ENCODE measurements around the gene SEM1. TPM values are rescaled to one million over a fixed set of nuclear protein-coding genes. Genes with fewer than 3 reads are reported as not detected.

Gene SEM1
- total RNA-seq, 1 experiment from 2014 or later: 131 TPM

DNA sequence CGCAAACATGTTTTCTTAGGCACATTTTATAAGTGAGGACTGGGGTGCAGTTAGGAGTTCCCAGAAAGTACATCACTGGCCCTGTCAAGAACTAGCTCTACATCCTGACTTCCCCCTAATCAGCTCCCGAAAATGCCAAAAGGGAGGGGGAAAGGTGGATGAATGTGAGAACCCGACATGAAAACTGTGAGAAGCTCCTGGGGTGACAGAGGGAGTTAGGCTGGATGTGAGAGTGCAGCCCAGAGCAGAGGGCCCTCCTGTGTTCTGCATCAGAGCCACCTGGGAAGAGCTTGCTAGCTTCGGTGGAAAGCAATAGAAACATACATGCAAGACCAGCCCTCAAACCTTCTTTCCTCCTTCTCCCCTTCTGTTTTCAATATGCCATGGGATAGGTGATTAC is 30.5 kb upstream of the SEM1 start:
- no peak overlapping the region for H3K4me3 ChIP-seq
- no peak for DNase-seq
- POLR2A ChIA-PET (ENCODE audit: unreplicated experiment): no interaction called here
- H3F3A ChIP-seq (ENCODE audit: insufficient read depth, low read depth): 0 out of 2 replicates have a peak, but pooled peaks cover under 1% of the 10 kb centered on the region
- no peaks in the 10 kb centered on the region for H4K20me1 ChIP-seq (ENCODE audit: insufficient read depth)
- CTCF ChIA-PET: no interaction called here
- no peaks in the 10 kb centered on the region for H3K27me3 ChIP-seq (ENCODE audit: insufficient read depth, low read depth)
- H3K36me3 ChIP-seq (ENCODE audit: low read depth): no peaks in the 10 kb centered on the region
- no peak for TF ChIP-seq EZH2 (IDR thresholded peaks at IDR 0.05; ENCODE audit: low read depth)
- TF ChIP-seq, protein P1, sequence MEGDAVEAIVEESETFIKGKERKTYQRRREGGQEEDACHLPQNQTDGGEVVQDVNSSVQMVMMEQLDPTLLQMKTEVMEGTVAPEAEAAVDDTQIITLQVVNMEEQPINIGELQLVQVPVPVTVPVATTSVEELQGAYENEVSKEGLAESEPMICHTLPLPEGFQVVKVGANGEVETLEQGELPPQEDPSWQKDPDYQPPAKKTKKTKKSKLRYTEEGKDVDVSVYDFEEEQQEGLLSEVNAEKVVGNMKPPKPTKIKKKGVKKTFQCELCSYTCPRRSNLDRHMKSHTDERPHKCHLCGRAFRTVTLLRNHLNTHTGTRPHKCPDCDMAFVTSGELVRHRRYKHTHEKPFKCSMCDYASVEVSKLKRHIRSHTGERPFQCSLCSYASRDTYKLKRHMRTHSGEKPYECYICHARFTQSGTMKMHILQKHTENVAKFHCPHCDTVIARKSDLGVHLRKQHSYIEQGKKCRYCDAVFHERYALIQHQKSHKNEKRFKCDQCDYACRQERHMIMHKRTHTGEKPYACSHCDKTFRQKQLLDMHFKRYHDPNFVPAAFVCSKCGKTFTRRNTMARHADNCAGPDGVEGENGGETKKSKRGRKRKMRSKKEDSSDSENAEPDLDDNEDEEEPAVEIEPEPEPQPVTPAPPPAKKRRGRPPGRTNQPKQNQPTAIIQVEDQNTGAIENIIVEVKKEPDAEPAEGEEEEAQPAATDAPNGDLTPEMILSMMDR (conservative IDR thresholded peaks at IDR 0.05): no peak
- intact Hi-C loops (cut with micrococcal nuclease; ENCODE audit: unreplicated experiment): no loop called here
- H3K9me3 ChIP-seq (ENCODE audit: insufficient read depth, low read depth): no peaks in the 10 kb centered on the region
- BruUV-seq (replicated peaks): no TSS peak
- H3K9me2 ChIP-seq (ENCODE audit: insufficient read depth): no peaks in the 10 kb centered on the region
- H3K79me2 ChIP-seq (ENCODE audit: low read depth): no peaks in the 10 kb centered on the region
- no peak overlapping the region for H2AFZ ChIP-seq
- H3K4me1 ChIP-seq (replicated peaks; ENCODE audit: insufficient read depth): peaks cover under 1% of the 10 kb centered on the region; the same call in 1 of the 2 replicates
- no peak overlapping the region for H3K4me2 ChIP-seq
- H3K27ac ChIP-seq: no peak overlapping the region

DNA sequence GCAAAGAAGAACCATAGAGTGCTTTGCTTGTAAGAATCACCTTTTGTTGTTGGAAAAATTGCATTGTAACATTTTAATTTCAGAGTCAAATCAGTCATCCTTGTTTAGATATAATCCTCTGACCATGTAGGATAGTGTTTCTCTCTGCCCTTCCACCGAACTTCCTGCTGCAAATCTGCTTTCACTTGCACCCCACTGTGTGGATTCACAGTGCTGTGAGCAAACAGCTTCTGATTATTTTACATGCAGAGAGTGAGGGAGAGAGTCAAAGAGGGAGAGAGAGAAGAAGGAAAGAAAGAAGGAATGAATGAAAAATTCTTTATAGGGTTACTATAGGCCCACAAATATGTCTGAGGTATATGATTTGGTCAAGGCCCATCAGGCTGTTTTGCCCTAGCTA is 30.0 kb upstream of the SEM1 start:
- intact Hi-C loops (cut with micrococcal nuclease; ENCODE audit: unreplicated experiment): no loop called here
- no TSS peak for BruUV-seq (replicated peaks)
- TF ChIP-seq, protein P1 (conservative IDR thresholded peaks at IDR 0.05): no peak
- TF ChIP-seq EZH2 (IDR thresholded peaks at IDR 0.05; ENCODE audit: low read depth): no peak
- Histone ChIP-seq H3K27me3 (ENCODE audit: insufficient read depth, low read depth) (no peaks in the 10 kb centered on the region), H3F3A (ENCODE audit: insufficient read depth, low read depth) (0 out of 2 replicates have a peak, but pooled peaks cover 5% of the 10 kb centered on the region), H4K20me1 (ENCODE audit: insufficient read depth) (no peaks in the 10 kb centered on the region), H3K9me3 (ENCODE audit: insufficient read depth, low read depth) (no peaks in the 10 kb centered on the region), H3K4me2 (no peak overlapping the region), H3K9me2 (ENCODE audit: insufficient read depth) (no peaks in the 10 kb centered on the region), H3K27ac (no peak overlapping the region), H3K4me1 (replicated peaks; ENCODE audit: insufficient read depth) (peaks cover 6% of the 10 kb centered on the region), H3K4me3 (no peak overlapping the region), H3K79me2 (ENCODE audit: low read depth) (no peaks in the 10 kb centered on the region), H3K36me3 (ENCODE audit: low read depth) (no peaks in the 10 kb centered on the region), H2AFZ (no peak overlapping the region)
- ChIA-PET POLR2A (ENCODE audit: unreplicated experiment) (interaction anchor here (0.7 kb wide), 1 partner anchor 337 kb away, joined by 6 read pairs; no protein-coding TSS in a partner anchor), CTCF (no interaction called here)
- DNase-seq: no peak

DNA sequence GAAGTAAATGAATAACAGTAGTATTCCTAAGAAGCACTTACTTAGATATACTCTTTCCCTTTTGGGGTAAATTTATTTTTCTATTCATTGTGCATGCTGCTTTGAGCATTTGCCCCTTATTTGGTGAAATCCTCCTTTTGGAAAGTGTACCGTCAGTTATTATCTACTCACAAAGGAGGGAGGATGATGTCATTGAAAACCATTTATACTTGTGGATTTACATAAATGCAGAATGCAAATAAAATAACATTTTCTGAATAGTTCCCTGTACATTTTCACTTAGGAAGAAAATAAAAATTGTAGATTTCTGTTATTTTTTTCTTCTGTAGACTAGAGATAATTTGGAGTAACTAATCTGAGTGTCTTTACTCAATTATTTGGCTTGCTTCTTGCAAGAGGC is 29.5 kb upstream of the SEM1 start:
- Histone ChIP-seq H4K20me1 (ENCODE audit: insufficient read depth) (no peaks in the 10 kb centered on the region), H3K27ac (no peak overlapping the region), H3K4me1 (replicated peaks; ENCODE audit: insufficient read depth) (peaks cover 10% of the 10 kb centered on the region), H3K9me2 (ENCODE audit: insufficient read depth) (no peaks in the 10 kb centered on the region), H3K4me2 (no peak overlapping the region), H3F3A (ENCODE audit: insufficient read depth, low read depth) (peaks cover 9% of the 10 kb centered on the region; the same call in 1 of the 2 replicates), H3K4me3 (no peak overlapping the region), H3K79me2 (ENCODE audit: low read depth) (no peaks in the 10 kb centered on the region), H3K27me3 (ENCODE audit: insufficient read depth, low read depth) (no peaks in the 10 kb centered on the region), H2AFZ (no peak overlapping the region), H3K36me3 (ENCODE audit: low read depth) (no peaks in the 10 kb centered on the region), H3K9me3 (ENCODE audit: insufficient read depth, low read depth) (no peaks in the 10 kb centered on the region)
- intact Hi-C loops (cut with micrococcal nuclease; ENCODE audit: unreplicated experiment): no loop called here
- TF ChIP-seq EZH2 (IDR thresholded peaks at IDR 0.05; ENCODE audit: low read depth): no peak
- TF ChIP-seq, protein P1 (conservative IDR thresholded peaks at IDR 0.05): no peak
- ChIA-PET POLR2A (ENCODE audit: unreplicated experiment) (interaction anchor here (0.7 kb wide), 1 partner anchor 338 kb away, joined by 6 read pairs; no protein-coding TSS in a partner anchor), CTCF (no interaction called here)
- DNase-seq: no peak
- BruUV-seq (replicated peaks): no TSS peak
